ENCODE data around the gene NKX2-4.
"Not testable (repeated sequence)": the region's sequence is repeated elsewhere in the genome, so short reads cannot be mapped to it uniquely, and the experiment has no call there.

Gene NKX2-4

GRCh38 chr20:21393816-21394519 is 3.4 kb downstream of the NKX2-4 start:
- ATAC-seq = no peak

- ATAC-seq = no peak
These were observed 4.2 kb downstream of the NKX2-4 start for GRCh38 chr20:21393166-21393565.

GRCh38 chr20:21391972-21392352 is 5.4 kb downstream of the NKX2-4 start:
- ATAC-seq = no peak

- no peak for ATAC-seq
These were observed 5.9 kb downstream of the NKX2-4 start for GRCh38 chr20:21391185-21391971.

GRCh38 chr20:21390768-21391167 is 6.6 kb downstream of the NKX2-4 start:
- no peak for ATAC-seq

GRCh38 chr20:21389368-21389767 is 8.0 kb downstream of the NKX2-4 start:
- no peak for ATAC-seq

GRCh38 chr20:21388566-21388965 is 8.8 kb downstream of the NKX2-4 start:
- no peak for ATAC-seq

GRCh38 chr20:21387528-21387927 is 9.8 kb downstream of the NKX2-4 start:
- no peak for ATAC-seq

GRCh38 chr20:21386111-21386510 is 11.2 kb downstream of the NKX2-4 start:
- no peak for ATAC-seq

- ATAC-seq = no peak
These were observed 12.9 kb downstream of the NKX2-4 start for GRCh38 chr20:21384308-21384892.

- no peak for ATAC-seq
These were observed 15.7 kb downstream of the NKX2-4 start for GRCh38 chr20:21381619-21382018.

- no peak for ATAC-seq
These were observed 16.6 kb downstream of the NKX2-4 start for GRCh38 chr20:21380711-21381110.

- no peak for ATAC-seq
These were observed 19.1 kb downstream of the NKX2-4 start for GRCh38 chr20:21378259-21378658.

- no peak for ATAC-seq
These were observed 19.6 kb downstream of the NKX2-4 start for GRCh38 chr20:21377701-21378100.

- ATAC-seq = no peak
These were observed 20.7 kb downstream of the NKX2-4 start for GRCh38 chr20:21376626-21377025.

- ATAC-seq = no peak
These were observed 23.9 kb downstream of the NKX2-4 start for GRCh38 chr20:21373436-21373835.

GRCh38 chr20:21372016-21372415 is 25.3 kb downstream of the NKX2-4 start:
- no peak for ATAC-seq

GRCh38 chr20:21371193-21371592 is 26.1 kb downstream of the NKX2-4 start:
- no peak for ATAC-seq

- ATAC-seq = no peak
These were observed 28.5 kb downstream of the NKX2-4 start for GRCh38 chr20:21368791-21369190.

- ATAC-seq = not testable (repeated sequence)
These were observed 31.1 kb downstream of the NKX2-4 start for GRCh38 chr20:21366273-21366672.

- no peak for ATAC-seq
These were observed 31.6 kb downstream of the NKX2-4 start for GRCh38 chr20:21365771-21366170.

GRCh38 chr20:21364413-21364812 is 32.9 kb downstream of the NKX2-4 start:
- ATAC-seq = no peak

- ATAC-seq = no peak
These were observed 36.1 kb downstream of the NKX2-4 start for GRCh38 chr20:21361266-21361665.

- no peak for ATAC-seq
These were observed 36.6 kb downstream of the NKX2-4 start for GRCh38 chr20:21360705-21361104.

Measured in activated CD4-positive, CD25-positive, alpha-beta regulatory T cell treated with anti-CD3 and anti-CD28 coated beads, Interleukin-2, amount 50 U/mL, for 24 hours (primary cell).